Measurements from ENCODE around the gene SLC16A2.
"Not testable (repeated sequence)": the region's sequence is repeated elsewhere in the genome, so short reads cannot be mapped to it uniquely, and the experiment has no call there.

The SLC16A2 gene

GRCh38 chrX:74500555-74500954, 79.3 kb downstream of the SLC16A2 start:
- FAIRE-seq (no peak), DNase-seq (ENCODE audit: extremely low spot score, insufficient read length, low read depth) (no peak)

- FAIRE-seq, result no peak
These were observed 84.1 kb downstream of the SLC16A2 start for GRCh38 chrX:74505437-74505836.

GRCh38 chrX:74506317-74507115, 85.2 kb downstream of the SLC16A2 start:
- no peak for DNase-seq (ENCODE audit: extremely low spot score, insufficient read length, low read depth)
- peak; percentile 83 for FAIRE-seq

More at GRCh38 chrX:74505437-74505836, 84.1 kb downstream of the SLC16A2 start:
- DNase-seq (ENCODE audit: extremely low spot score, insufficient read length, low read depth), result no peak

- no peak for FAIRE-seq
- DNase-seq (ENCODE audit: extremely low spot score, insufficient read length, low read depth), result no peak
These were observed 85.9 kb downstream of the SLC16A2 start for GRCh38 chrX:74507191-74507590.

GRCh38 chrX:74509989-74510388, 88.7 kb downstream of the SLC16A2 start:
- DNase-seq (ENCODE audit: extremely low spot score, insufficient read length, low read depth) (no peak), FAIRE-seq (no peak)

GRCh38 chrX:74510401-74510800, 89.1 kb downstream of the SLC16A2 start:
- peak; percentile 83 for FAIRE-seq
- DNase-seq (ENCODE audit: extremely low spot score, insufficient read length, low read depth), result no peak

GRCh38 chrX:74511704-74512103, 90.4 kb downstream of the SLC16A2 start:
- DNase-seq (ENCODE audit: extremely low spot score, insufficient read length, low read depth) (no peak), FAIRE-seq (no peak)

GRCh38 chrX:74514384-74514783, 93.1 kb downstream of the SLC16A2 start:
- FAIRE-seq (no peak), DNase-seq (ENCODE audit: extremely low spot score, insufficient read length, low read depth) (no peak)

- FAIRE-seq (peak; percentile 39), DNase-seq (ENCODE audit: extremely low spot score, insufficient read length, low read depth) (no peak)
These were observed 94.1 kb downstream of the SLC16A2 start for GRCh38 chrX:74515356-74515755.

GRCh38 chrX:74516013-74516412, 94.7 kb downstream of the SLC16A2 start:
- DNase-seq (ENCODE audit: extremely low spot score, insufficient read length, low read depth); FAIRE-seq: not testable (repeated sequence)

GRCh38 chrX:74519870-74520269, 98.6 kb downstream of the SLC16A2 start:
- no peak for FAIRE-seq

GRCh38 chrX:74520291-74520690, 99.0 kb downstream of the SLC16A2 start:
- no peak for FAIRE-seq
- no peak for DNase-seq (ENCODE audit: extremely low spot score, insufficient read length, low read depth)

More at GRCh38 chrX:74519870-74520269, 98.6 kb downstream of the SLC16A2 start:
- DNase-seq (ENCODE audit: extremely low spot score, insufficient read length, low read depth), result no peak

- DNase-seq (ENCODE audit: extremely low spot score, insufficient read length, low read depth), result no peak
- no peak for FAIRE-seq
These were observed 99.6 kb downstream of the SLC16A2 start for GRCh38 chrX:74520896-74521295.

GRCh38 chrX:74521961-74522751, 100.9 kb downstream of the SLC16A2 start:
- no peak for DNase-seq (ENCODE audit: extremely low spot score, insufficient read length, low read depth)
- no peak for FAIRE-seq

- FAIRE-seq (no peak), DNase-seq (ENCODE audit: extremely low spot score, insufficient read length, low read depth) (no peak)
These were observed 101.9 kb downstream of the SLC16A2 start for GRCh38 chrX:74523224-74523623.

GRCh38 chrX:74523870-74524735, 102.8 kb downstream of the SLC16A2 start:
- FAIRE-seq (no peak), DNase-seq (ENCODE audit: extremely low spot score, insufficient read length, low read depth) (no peak)

- no peak for FAIRE-seq
- no peak for DNase-seq (ENCODE audit: extremely low spot score, insufficient read length, low read depth)
These were observed 103.8 kb downstream of the SLC16A2 start for GRCh38 chrX:74525116-74525515.

GRCh38 chrX:74526764-74527163, 105.5 kb downstream of the SLC16A2 start:
- DNase-seq (ENCODE audit: extremely low spot score, insufficient read length, low read depth), result no peak
- no peak for FAIRE-seq

- no peak for DNase-seq (ENCODE audit: extremely low spot score, insufficient read length, low read depth)
- no peak for FAIRE-seq
These were observed 106.1 kb downstream of the SLC16A2 start for GRCh38 chrX:74527350-74527749.

- DNase-seq (ENCODE audit: extremely low spot score, insufficient read length, low read depth), result no peak
- no peak for FAIRE-seq
These were observed 108.0 kb downstream of the SLC16A2 start for GRCh38 chrX:74529311-74529710.
